ENCODE data around the gene WDR45B.
"Not testable (repeated sequence)": the region's sequence is repeated elsewhere in the genome, so short reads cannot be mapped to it uniquely, and the experiment has no call there.

The WDR45B gene

GRCh38 chr17:82586576-82587233 lies 61.5 kb downstream of the WDR45B start:
- in situ Hi-C loops (cut with MboI; ENCODE audit: low sequenced_read_pairs), result no loop called here

GRCh38 chr17:82585935-82586575 lies 62.2 kb downstream of the WDR45B start:
- in situ Hi-C loops (cut with MboI; ENCODE audit: low sequenced_read_pairs), result not testable (repeated sequence)

DNA sequence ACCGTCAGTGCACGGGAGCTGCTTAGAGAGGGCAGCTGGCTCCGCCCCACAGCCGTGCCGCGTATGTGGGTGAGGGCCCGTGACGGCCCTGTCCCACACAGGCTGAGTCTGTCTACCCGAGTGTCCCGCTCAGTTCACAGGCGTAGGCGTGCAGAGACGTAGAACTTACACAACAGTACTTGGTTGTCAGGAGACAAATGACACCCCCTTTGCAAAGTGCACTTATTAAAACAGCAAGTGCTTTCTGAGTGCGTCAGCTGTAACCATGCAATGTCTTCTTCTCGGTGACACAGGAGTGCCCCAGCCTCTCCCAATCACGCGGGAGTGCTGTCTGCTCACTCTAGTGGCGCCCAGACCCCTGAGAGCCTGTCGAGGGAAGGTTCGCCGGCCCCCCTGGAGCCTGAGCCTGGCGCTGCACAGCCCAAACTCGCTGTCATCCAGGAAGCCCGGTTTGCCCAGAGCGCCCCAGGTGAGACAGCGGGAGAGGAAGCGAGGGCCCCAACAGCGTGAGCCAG lies 64.5 kb downstream of the WDR45B start:
- in situ Hi-C loops (cut with MboI; ENCODE audit: low sequenced_read_pairs), result no loop called here

- in situ Hi-C loops (cut with MboI; ENCODE audit: low sequenced_read_pairs), result no loop called here
Observed at GRCh38 chr17:82582709-82583108, 65.5 kb downstream of the WDR45B start.

DNA sequence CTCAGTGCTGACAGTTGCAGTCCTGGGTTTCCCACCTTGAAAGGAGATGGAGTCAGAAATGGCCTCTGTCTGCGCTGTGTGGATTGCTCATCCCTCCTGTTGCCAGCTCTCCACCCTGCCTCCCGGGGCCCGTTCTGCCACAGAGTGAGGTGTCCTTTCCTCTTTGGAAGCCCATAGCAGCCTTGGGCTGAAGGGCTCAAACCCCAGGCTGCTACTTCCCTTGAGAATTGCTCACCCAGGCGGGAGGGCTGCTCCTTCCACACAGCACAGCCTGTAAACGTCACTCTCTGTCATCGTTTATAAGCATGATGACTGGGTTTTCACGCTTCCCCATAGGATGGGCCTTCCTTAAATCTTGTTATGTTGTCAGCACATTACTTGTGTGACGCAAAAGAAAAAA lies 66.0 kb downstream of the WDR45B start:
- in situ Hi-C loops (cut with MboI; ENCODE audit: low sequenced_read_pairs), result no loop called here

DNA sequence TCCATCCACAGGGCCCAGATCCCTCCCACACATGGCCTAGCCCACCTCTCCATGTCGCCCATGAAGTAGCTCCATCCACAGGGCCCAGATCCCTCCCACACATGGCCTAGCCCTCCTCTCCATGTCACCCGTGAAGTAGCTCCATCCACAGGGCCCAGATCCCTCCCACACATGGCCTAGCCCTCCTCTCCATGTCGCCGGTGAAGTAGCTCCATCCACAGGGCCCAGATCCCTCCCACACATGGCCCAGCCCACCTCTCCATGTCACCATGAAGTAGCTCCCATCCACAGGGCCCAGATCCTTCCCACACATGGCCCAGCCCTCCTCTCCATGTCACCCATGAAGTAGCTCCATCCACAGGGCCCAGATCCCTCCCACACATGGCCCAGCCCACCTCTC lies 68.3 kb downstream of the WDR45B start:
- in situ Hi-C loops (cut with MboI; ENCODE audit: low sequenced_read_pairs), result not testable (repeated sequence)

DNA sequence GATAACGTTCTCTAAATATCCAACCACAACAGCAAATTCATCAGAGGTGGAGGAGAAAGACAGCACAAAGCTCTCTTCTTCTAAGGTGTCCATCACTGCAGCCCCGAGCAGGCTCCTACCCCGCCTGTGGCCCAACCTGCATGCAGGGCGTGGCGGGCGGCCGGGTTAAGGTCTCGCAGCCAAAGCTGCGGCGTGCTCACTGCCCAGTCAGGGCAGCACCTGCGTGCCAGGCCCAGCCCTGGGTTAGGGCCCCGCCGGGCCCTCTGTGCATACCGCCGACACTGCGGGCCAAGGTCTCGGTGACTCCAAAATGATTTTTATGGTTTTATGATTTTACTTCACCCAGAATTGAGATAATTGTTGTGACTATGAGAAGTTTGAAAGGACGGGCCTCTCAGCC lies 70.9 kb downstream of the WDR45B start:
- in situ Hi-C loops (cut with MboI; ENCODE audit: low sequenced_read_pairs), result no loop called here

DNA sequence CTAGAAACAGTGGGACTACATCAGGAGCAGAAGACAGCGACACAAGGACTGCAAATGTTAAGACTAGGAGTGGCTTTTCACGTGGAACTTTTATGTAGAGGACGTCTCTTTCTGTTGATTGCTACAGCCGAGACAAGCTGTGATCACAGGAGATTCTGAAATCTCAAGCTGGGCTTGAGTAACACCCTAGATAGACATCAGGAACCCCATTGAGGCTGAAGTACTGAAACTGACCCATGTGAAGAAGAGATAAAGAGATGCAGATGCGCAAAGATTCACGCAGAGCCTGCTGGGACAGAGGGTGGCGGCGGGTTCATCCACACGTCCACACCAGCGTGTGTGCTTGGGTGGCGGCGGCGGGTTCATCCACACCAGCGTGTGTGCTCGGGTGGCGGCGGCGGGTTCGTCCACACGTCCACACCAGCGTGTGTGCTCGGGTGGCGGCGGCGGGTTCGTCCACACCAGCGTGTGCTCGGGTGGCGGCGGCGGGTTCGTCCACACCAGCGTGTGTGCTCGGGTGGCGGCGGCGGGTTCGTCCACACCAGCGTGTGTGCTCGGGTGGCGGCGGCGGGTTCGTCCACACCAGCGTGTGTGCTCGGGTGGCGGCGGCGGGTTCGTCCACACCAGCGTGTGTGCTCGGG lies 72.5 kb downstream of the WDR45B start:
- in situ Hi-C loops (cut with MboI; ENCODE audit: low sequenced_read_pairs), result not testable (repeated sequence)

DNA sequence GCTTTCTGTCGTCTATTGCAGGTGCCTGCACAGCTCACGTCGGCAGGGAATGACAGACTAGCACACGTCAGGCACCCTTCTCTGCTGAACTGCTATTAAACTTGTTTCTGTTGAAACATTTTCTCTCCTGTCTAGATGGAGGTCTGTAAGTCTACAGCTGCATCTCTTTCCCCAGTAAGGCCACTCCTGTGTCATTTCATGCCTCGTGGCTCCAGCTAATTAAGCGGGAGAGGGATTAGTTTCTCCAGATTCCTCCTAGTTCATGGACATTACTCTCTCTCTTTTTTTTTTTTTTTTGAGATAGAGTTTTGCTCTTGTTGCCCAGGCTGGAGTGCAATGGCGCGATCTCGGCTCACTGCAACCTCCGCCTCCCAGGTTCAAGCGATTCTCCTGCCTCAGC lies 74.2 kb downstream of the WDR45B start:
- in situ Hi-C loops (cut with MboI; ENCODE audit: low sequenced_read_pairs), result no loop called here

DNA sequence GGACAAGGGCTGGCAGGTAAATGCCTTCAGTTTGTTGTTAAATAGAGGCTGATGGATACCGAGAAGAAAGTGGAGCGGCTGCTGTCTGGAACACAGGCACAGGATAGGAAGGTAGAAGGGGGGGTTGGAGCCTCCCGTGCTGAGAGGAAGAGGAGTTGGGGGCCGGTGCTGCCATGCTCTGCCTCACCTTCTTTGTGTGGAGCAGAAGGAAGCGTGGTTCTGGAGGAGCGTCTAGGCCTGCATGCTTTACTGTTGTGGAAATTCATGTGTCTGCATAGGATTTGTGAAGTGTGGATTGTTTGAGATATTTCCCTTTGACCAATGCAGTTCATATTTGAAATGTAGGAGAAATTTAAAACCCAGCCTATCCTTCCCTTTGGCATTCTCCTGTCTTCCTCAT lies 76.4 kb downstream of the WDR45B start:
- in situ Hi-C loops (cut with MboI; ENCODE audit: low sequenced_read_pairs), result no loop called here

DNA sequence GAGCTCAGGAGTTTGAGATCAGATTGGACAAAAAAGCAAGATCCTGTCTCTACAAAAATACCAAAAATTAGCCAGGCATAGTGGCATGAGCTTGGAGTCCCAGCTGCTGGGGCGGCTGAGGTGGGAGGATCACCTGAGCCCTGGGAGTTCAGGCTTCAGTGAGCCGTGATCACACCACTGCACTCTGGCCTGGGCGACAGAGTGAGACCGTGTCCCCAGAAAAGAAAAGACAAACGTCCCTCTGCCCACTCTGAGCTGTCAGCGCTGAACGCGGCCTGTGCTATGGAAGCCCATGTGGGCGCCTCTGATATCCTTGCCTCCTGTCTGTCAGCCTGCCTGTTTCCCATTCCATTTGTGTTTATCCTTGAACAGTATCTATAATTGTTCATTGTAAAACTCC lies 78.0 kb downstream of the WDR45B start:
- in situ Hi-C loops (cut with MboI; ENCODE audit: low sequenced_read_pairs), result no loop called here

DNA sequence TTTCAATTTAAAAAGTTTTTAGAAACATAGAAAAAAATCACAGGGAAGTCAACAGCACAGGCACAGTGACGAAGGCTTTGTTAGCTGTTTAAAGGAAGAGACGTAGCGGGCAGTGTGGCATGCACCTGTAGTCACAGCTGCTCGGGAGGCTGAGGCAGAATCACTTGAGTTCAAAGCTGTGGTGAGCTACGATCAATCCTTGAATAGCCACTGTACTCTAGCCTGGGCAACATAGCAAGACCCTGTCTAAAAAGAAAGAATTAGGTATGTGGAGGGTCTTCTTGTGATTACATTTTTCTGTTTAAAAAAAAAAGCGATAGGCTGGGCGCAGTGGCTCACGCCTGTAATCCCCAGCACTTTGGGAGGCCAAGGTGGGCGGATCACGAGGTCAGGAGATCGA lies 78.6 kb downstream of the WDR45B start:
- in situ Hi-C loops (cut with MboI; ENCODE audit: low sequenced_read_pairs), result no loop called here

GRCh38 chr17:82568997-82569393 lies 79.2 kb downstream of the WDR45B start:
- in situ Hi-C loops (cut with MboI; ENCODE audit: low sequenced_read_pairs), result no loop called here

DNA sequence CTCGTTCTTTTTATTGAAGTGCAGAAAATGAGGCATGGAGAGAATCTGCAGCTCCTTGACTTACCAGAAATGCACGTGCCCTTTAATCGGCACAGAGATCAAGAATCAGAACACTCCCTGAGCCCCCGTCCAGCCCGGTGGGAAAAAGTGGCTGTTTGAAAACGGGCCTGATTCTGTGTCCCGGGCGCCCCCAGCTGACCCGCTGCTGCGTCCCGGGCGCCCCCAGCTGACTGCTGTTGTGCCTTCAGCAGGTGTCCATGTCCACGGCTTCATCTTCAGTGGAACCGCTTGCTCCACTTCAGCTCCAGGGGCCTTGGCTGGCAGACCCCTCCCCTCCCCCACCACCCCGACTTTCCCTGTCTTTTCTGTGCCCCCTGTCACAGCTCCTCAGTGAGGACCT lies 81.0 kb downstream of the WDR45B start:
- in situ Hi-C loops (cut with MboI; ENCODE audit: low sequenced_read_pairs), result no loop called here

GRCh38 chr17:82566129-82566960 lies 81.9 kb downstream of the WDR45B start:
- in situ Hi-C loops (cut with MboI; ENCODE audit: low sequenced_read_pairs), result no loop called here

DNA sequence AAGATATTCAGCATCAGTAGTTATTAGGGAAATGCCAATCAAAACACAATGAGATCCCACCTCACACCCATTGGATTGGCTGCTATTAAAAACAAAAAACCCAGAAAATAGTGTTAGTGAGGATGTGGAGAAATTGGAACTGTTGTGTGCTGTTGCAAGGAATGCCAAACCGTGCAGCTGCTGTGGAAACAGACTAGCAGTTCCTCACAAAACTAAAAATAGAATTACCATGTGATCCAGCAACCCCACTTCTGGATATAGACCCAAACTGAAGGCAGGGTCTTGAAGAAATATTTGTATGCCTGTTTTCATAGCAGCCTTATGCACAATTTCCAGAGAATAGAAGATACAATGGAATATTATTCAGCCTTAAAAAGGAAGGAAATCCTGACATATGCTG lies 82.7 kb downstream of the WDR45B start:
- in situ Hi-C loops (cut with MboI; ENCODE audit: low sequenced_read_pairs), result no loop called here
